Activated CD4-positive, CD25-positive, alpha-beta regulatory T cell (primary cell): ENCODE results near the gene PRICKLE1.

Source experiments
- DNase-seq, 4 experiments: peaks; one replicate each; lab custom pipeline; 2025; lab: John Stamatoyannopoulos, UW

Gene PRICKLE1

GRCh38 chr12:42589465-42590329 lies at the start of gene PRICKLE1:
PRICKLE1 (minus strand) TSS chr12:42589746; CDS start chr12:42472516, 117,230 bp downstream.
- DNase-seq, result no peak

GRCh38 chr12:42638697-42639096 lies 49.2 kb upstream of the PRICKLE1 start:
- DNase-seq, result no peak

GRCh38 chr12:42638011-42638410 lies 48.5 kb upstream of the PRICKLE1 start:
- no peak for DNase-seq

GRCh38 chr12:42636993-42637392 lies 47.4 kb upstream of the PRICKLE1 start:
- DNase-seq, result no peak

- DNase-seq, result no peak
Observed at GRCh38 chr12:42633594-42633993, 44.0 kb upstream of the PRICKLE1 start.

GRCh38 chr12:42631513-42631912 lies 42.0 kb upstream of the PRICKLE1 start:
- DNase-seq, result no peak

GRCh38 chr12:42630314-42630713 lies 40.8 kb upstream of the PRICKLE1 start:
- no peak for DNase-seq

GRCh38 chr12:42627151-42627550 lies 37.6 kb upstream of the PRICKLE1 start:
- DNase-seq, result no peak

- DNase-seq, result no peak
Observed at GRCh38 chr12:42625611-42626010, 36.1 kb upstream of the PRICKLE1 start.

GRCh38 chr12:42617622-42618021 lies 28.1 kb upstream of the PRICKLE1 start:
- no peak for DNase-seq

GRCh38 chr12:42615006-42615405 lies 25.5 kb upstream of the PRICKLE1 start:
- no peak for DNase-seq

- no peak for DNase-seq
Observed at GRCh38 chr12:42612231-42612613, 22.7 kb upstream of the PRICKLE1 start.

GRCh38 chr12:42611571-42612230 lies 22.2 kb upstream of the PRICKLE1 start:
- no peak for DNase-seq

GRCh38 chr12:42609605-42610004 lies 20.1 kb upstream of the PRICKLE1 start:
- DNase-seq, result no peak

GRCh38 chr12:42608196-42608825 lies 18.8 kb upstream of the PRICKLE1 start:
- no peak for DNase-seq

- DNase-seq, result no peak
Observed at GRCh38 chr12:42607584-42608058, 18.1 kb upstream of the PRICKLE1 start.

GRCh38 chr12:42606471-42606870 lies 16.9 kb upstream of the PRICKLE1 start:
- DNase-seq, result no peak

- DNase-seq, result no peak
Observed at GRCh38 chr12:42605685-42606084, 16.1 kb upstream of the PRICKLE1 start.

- no peak for DNase-seq
Observed at GRCh38 chr12:42603246-42603990, 13.9 kb upstream of the PRICKLE1 start.

GRCh38 chr12:42593874-42594273 lies 4.3 kb upstream of the PRICKLE1 start:
- no peak for DNase-seq

- no peak for DNase-seq
Observed at GRCh38 chr12:42590330-42590934, 886 bp upstream of the PRICKLE1 start.
